Thymus (tissue), 11 donors: ENCODE measurements around the gene ERICH6B. TPM values are rescaled to one million over a fixed set of nuclear protein-coding genes. Genes with fewer than 3 reads are reported as not detected.

Source experiments
- DNase-seq, 9 donors: peaks; one replicate each; pipeline ENCODE4 v3.0.0-alpha.2; 2013; ENCODE audit warnings: low spot score in 9 of 9, low read depth in 6 of 9, missing footprints in 1 of 9
- H3K27ac ChIP-seq, 2 donors: one replicate each; pipeline ENCODE4 v1.5.1; 2013; ENCODE audit warnings: control low read depth in 1 of 2, low read depth in 1 of 2, low read length in 1 of 2, mild to moderate bottlenecking in 1 of 2, moderate library complexity in 1 of 2
- H3K27me3 ChIP-seq, 2 donors: one replicate each; pipeline ENCODE4 v1.5.1; 2013; ENCODE audit warnings: low read length in 1 of 2; ENCODE audit not compliant: control insufficient read depth in 2 of 2, insufficient read depth in 1 of 2
- H3K36me3 ChIP-seq, 2 donors: one replicate each; pipeline ENCODE4 v1.5.1; 2013; ENCODE audit warnings: low read length in 1 of 2, mild to moderate bottlenecking in 1 of 2, moderate library complexity in 1 of 2; ENCODE audit not compliant: control insufficient read depth in 2 of 2, insufficient read depth in 2 of 2
- H3K4me1 ChIP-seq, 2 donors: one replicate each; pipeline ENCODE4 v1.5.1; 2013; ENCODE audit warnings: low read length in 2 of 2; ENCODE audit not compliant: control insufficient read depth in 2 of 2, insufficient read depth in 2 of 2
- H3K4me3 ChIP-seq, 2 donors: one replicate each; pipeline ENCODE4 v1.5.1; 2013; ENCODE audit warnings: low read length in 2 of 2, control low read depth in 1 of 2, mild to moderate bottlenecking in 1 of 2
- H3K9me3 ChIP-seq, 2 donors: one replicate each; pipeline ENCODE4 v1.5.1; 2013; ENCODE audit warnings: low read length in 1 of 2, mild to moderate bottlenecking in 1 of 2; ENCODE audit not compliant: control insufficient read depth in 2 of 2, insufficient read depth in 1 of 2
- WGBS: extraction: QIAGEN DNeasy Blood & Tissue Kit; methylation state at CpG from one replicate; pipeline ENCODE4 v1.1.7; 2013; 5-methylcytosine and 5-hydroxymethylcytosine counted together
- polyA plus RNA-seq: library from polyadenylated mRNA; stranded (reverse); fragments of 200-250 nt; gene quantifications from one replicate; pipeline ENCODE4 v1.2.3, GENCODE V29; 2013
- total RNA-seq: library from RNA; stranded (reverse); fragments of 120-200 nt; gene quantifications from one replicate; pipeline ENCODE4 v1.2.4, GENCODE V29; 2013
- donor health status: healthy.

ERICH6B gene
- total and polyA plus RNA-seq, 2 donors, result not detected

DNA sequence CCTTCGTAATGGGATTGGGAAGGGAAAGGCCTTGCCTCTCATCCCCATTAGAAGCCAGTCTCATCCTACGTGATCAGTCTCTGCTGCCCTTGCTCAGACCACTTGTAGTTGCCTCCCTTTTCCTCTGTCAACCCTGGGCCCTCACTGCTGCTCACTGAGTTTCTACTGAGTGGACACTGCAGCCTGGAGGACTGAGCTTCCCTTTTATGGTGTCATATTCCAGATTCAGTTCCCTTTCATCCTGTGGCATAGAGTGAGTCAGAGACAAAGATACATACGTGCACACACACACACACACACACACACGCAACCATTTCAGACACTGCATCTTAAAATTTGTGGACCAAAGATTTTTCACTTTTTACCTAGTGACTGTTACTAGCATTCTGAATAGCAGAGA lies 94.2 kb downstream of the ERICH6B start:
- no peak overlapping the region for H3K4me3 ChIP-seq
- no peak overlapping the region for H3K27ac ChIP-seq
- no peaks in the 10 kb centered on the region for H3K9me3 ChIP-seq
- WGBS, result 96% methylated on average over 4 of the region's 4 CpGs
- DNase-seq, result peak in 1 of 9 donors; percentile 6
- peaks cover 32 to 63% of the 10 kb centered on the region in 2 donors for H3K36me3 ChIP-seq
- H3K4me1 ChIP-seq, result no peaks in the 10 kb centered on the region
- no peaks in the 10 kb centered on the region for H3K27me3 ChIP-seq

GRCh38 chr13:45519493-45519892 lies 96.0 kb downstream of the ERICH6B start:
- WGBS, result 97% methylated on average over 4 of the region's 4 CpGs
- H3K36me3 ChIP-seq, result peaks cover 29 to 62% of the 10 kb centered on the region in 2 donors
- no peaks in the 10 kb centered on the region for H3K4me1 ChIP-seq
- H3K27ac ChIP-seq, result no peak overlapping the region
- H3K4me3 ChIP-seq, result no peak overlapping the region
- H3K27me3 ChIP-seq, result no peaks in the 10 kb centered on the region
- no peaks in the 10 kb centered on the region for H3K9me3 ChIP-seq
- DNase-seq, result no peak

GRCh38 chr13:45518525-45519245 lies 96.9 kb downstream of the ERICH6B start:
- Histone ChIP-seq H3K4me1 (no peaks in the 10 kb centered on the region), H3K27ac (no peak overlapping the region), H3K27me3 (no peaks in the 10 kb centered on the region), H3K36me3 (peaks cover 25 to 59% of the 10 kb centered on the region in 2 donors), H3K9me3 (no peaks in the 10 kb centered on the region), H3K4me3 (no peak overlapping the region)
- 94% methylated on average over 4 of the region's 4 CpGs for WGBS
- no peak for DNase-seq

DNA sequence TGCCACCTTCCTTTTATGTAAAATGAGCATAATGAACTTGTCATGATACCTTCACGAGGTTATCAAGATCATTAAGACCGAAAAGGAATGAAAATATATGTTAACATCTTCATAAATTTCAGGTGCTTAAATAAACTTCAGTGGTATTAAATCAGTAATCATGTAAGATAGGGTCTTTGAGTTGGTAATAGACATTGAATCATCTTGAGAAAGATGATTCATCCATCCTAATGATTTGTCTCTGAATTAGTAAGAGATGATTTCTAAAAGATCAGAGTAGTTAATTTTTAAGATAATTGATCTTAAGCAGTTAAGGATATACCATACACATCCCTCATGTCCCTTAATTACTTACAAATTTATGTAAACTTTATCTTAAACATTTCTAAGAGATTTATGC lies 98.8 kb downstream of the ERICH6B start:
- H3K36me3 ChIP-seq, result peaks cover 36 to 65% of the 10 kb centered on the region in 2 donors

DNA sequence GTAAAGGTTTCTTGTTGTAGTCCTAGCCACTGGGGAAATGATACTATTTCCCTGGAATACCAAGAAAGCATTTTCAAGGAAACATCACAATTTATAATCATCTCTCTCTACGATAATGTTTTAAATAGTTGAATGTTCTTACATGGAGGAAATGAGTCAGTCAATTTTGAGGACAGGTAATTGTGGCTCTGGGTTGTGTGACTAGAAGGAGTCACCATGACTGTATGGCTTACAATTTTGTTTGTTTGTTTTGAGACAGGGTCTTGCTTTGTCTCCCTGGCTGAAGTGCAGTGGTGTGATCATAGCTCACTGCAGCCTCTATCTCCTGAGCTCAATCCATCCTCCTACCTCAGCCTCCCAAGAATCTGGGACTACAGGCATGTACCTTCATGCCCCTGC lies 103.4 kb downstream of the ERICH6B start:
- WGBS, result 96% methylated on average over 1 of the region's 1 CpG
- Histone ChIP-seq H3K36me3 (peaks cover 26 to 56% of the 10 kb centered on the region in 2 donors), H3K27me3 (no peaks in the 10 kb centered on the region), H3K4me3 (no peak overlapping the region), H3K27ac (no peak overlapping the region), H3K4me1 (no peaks in the 10 kb centered on the region), H3K9me3 (no peaks in the 10 kb centered on the region)
- no peak for DNase-seq

More for the DNA sequence above, 98.8 kb downstream of the ERICH6B start:
- Histone ChIP-seq H3K9me3 (no peaks in the 10 kb centered on the region), H3K4me3 (no peak overlapping the region), H3K27me3 (no peaks in the 10 kb centered on the region), H3K4me1 (no peaks in the 10 kb centered on the region), H3K27ac (no peak overlapping the region)
- no peak for DNase-seq
- 99% methylated on average over 2 of the region's 2 CpGs for WGBS

DNA sequence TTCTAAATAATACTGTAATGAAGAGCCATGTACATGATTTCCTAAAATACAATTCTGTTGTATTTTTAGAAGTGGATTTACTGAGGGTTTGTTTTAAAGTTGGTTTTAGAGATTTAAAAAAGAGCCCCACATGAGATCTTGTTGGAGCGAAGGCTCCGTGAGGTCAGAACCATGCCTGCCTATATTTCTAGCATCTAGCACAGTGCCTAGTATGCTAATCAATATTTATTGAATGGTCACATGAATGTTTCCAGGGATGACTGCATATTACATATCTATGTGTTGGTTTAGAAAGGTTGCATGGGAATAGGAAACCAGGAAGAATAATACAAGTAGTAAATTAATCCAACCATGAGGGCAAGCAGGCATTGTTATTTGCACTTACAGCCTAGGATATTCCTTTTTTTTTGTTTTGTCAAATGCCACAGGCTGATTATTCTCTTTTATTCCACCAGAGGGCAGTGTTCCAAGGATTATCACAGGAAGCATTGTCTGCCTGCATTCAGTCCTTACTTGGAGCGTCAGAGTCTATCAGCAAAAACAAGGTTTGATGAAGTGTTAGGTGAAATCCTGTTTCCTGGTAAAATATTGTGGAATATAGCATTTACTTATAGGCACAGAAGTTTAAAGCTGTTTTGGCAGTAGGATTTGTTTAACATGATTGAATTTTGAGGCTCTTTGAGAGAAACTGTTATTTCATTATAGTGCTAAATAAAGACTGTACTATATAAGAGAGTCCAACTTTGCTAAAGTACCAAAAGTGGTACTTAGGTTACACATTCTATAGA lies 104.0 kb downstream of the ERICH6B start:
- peaks cover 31 to 57% of the 10 kb centered on the region in 2 donors for H3K36me3 ChIP-seq
- H3K27me3 ChIP-seq, result no peaks in the 10 kb centered on the region
- WGBS, result 82% methylated on average over 3 of the region's 3 CpGs
- no peak overlapping the region for H3K4me3 ChIP-seq
- DNase-seq, result peak; percentile 29 to 86 (median 64)
- no peaks in the 10 kb centered on the region for H3K4me1 ChIP-seq
- H3K9me3 ChIP-seq, result no peaks in the 10 kb centered on the region
- H3K27ac ChIP-seq, result no peak overlapping the region

DNA sequence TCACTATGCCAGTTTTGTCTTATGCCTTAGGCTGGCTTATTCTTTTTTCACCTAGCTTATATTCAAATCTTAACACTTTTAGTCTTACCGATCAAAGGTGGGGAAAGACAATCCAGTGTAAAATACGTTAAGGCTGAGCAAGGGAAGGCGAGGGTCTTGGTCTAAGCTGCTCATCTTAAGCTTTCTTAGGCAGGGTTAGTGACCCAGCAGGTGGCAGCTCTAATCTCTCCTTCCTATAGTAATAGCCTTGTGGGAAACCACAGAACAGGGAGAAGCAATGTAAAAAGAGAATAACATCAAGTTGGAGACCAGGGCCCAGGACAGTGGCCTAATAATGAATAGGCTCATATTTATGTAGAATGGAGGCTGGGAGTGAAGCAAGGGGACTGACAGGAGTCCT lies 104.9 kb downstream of the ERICH6B start:
- Histone ChIP-seq H3K27me3 (no peaks in the 10 kb centered on the region), H3K4me1 (no peaks in the 10 kb centered on the region), H3K36me3 (peaks cover 37 to 58% of the 10 kb centered on the region in 2 donors), H3K9me3 (no peaks in the 10 kb centered on the region), H3K4me3 (no peak overlapping the region), H3K27ac (no peak overlapping the region)
- 96% methylated on average over 3 of the region's 3 CpGs for WGBS
- no peak for DNase-seq

DNA sequence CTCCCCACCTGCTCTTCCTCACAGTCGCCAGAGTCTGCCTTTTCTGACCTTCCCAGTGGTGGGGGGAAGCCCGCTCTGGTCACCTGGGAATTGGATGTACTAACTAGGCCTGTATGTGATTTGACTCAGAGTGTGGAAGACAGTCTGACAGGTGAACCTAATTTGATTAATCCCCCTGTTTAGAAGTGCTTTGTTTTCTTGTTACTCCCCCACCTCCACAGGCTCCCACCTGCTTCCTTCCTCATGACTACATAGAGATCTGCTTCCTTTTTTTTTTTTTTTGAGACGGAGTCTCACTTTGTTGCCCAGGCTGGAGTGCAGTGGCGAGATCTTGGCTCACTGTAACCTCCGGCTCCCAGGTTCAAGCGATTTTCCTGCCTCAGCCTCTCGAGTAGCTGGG lies 106.8 kb downstream of the ERICH6B start:
- 88% methylated on average over 7 of the region's 7 CpGs for WGBS
- Histone ChIP-seq H3K27me3 (no peaks in the 10 kb centered on the region), H3K9me3 (no peaks in the 10 kb centered on the region), H3K36me3 (peaks cover 45 to 66% of the 10 kb centered on the region in 2 donors), H3K27ac (no peak overlapping the region), H3K4me3 (no peak overlapping the region), H3K4me1 (no peaks in the 10 kb centered on the region)
- no peak for DNase-seq

GRCh38 chr13:45506811-45507210 lies 108.7 kb downstream of the ERICH6B start:
- 96% methylated on average over 6 of the region's 6 CpGs for WGBS
- Histone ChIP-seq H3K27me3 (no peaks in the 10 kb centered on the region), H3K4me1 (no peaks in the 10 kb centered on the region), H3K9me3 (no peaks in the 10 kb centered on the region), H3K36me3 (peaks cover 41 to 65% of the 10 kb centered on the region in 2 donors), H3K4me3 (no peak overlapping the region), H3K27ac (no peak overlapping the region)
- no peak for DNase-seq
